Fibroblast of mammary gland (primary cell): Measurements from ENCODE around the gene B4GALNT4.
A peak's percentile ranks its signal among the peaks of the same experiment; 100 is the strongest.

Experiments used
- DNase-seq: peaks from one replicate; pipeline ENCODE4 v3.0.0-alpha.2; 2010; ENCODE audit warnings: low read depth
- H3K4me3 ChIP-seq: 2 replicates; pipeline ENCODE4 v1.5.1; 2011; ENCODE audit warnings: low read depth, mild to moderate bottlenecking, low read length, moderate library complexity; ENCODE audit not compliant: control insufficient read depth
- CTCF ChIP-seq: conservative IDR thresholded peaks from 2 replicates; pipeline ENCODE4 v1.5.1; 2011; ENCODE audit warnings: low read depth, low read length, inconsistent platforms; ENCODE audit not compliant: control insufficient read depth, insufficient read depth

Gene B4GALNT4

DNA sequence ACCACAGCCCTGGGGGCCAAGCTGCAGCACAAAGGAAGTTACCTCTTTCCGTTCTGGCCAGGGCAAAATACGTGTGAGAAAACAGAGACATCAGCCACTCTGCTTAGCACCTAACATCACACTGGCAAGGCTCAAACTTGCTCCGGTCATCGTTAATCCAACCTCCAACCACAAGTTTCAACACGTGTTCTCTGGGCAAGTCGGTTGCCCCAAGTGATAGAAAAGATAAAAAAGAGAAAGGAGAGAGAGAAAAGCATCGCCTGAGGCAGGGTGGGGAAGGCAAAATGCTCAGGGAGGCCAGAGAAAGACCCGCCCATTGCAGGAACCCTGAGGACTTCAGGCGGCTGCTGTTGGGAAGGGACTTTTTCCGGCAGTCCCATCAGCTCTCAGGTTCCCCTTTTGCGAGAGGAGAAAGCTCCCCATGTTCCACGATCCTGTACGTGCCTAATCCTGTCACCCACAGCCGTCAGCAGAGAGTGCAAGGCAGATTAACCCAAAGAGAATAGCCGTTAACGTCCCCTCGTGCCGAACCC lies 18.5 kb upstream of the B4GALNT4 start:
- DNase-seq: no peak
- TF ChIP-seq CTCF: no peak
- no peak overlapping the region for H3K4me3 ChIP-seq

DNA sequence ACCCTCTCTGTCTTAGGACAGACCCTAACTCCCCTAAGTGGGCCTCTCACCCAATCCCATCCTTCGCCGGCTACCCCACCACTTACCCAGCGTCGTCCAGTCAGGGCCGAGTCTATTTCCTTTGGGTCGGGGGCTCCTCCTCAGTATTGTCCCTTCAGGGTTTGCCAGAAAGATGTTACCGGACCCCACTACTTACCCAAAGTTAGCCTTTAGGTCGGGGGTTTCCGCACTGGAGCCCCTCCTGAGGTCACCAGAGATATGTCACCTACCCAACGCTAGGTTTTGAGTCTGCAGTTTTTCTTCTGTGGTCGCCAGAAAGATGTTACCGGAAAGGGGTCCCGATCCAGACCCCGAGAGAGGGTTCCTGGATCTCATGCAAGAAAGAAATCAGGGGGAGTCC lies 17.9 kb upstream of the B4GALNT4 start:
- TF ChIP-seq CTCF: no peak
- H3K4me3 ChIP-seq: no peak overlapping the region
- DNase-seq: no peak

DNA sequence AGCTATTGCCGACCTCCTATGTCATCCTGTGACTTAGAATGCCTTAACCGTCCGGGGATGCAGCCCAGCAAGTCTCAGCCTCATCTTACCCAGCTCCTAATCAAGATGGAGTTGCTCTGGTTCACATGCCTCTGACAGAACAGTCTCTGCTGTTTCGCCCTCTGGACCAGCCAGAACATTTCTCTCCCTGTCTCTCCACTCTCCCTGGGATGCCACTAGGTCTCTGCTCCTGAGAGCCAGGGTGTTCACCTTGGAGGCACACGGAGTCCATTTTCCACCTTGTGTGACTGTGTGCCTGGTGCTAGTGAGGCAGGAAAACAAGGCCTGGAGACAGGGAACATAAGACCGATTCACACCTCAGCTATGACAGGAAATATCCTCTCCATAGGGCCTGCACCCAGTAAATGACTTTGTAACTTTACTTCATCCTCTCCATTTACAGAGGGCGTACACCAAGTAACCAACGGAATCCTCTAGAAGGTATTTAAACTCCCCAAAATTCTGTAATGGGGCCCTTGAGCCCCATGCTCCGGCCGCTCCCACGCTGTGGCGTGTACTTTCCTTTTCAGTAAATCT lies 16.8 kb upstream of the B4GALNT4 start:
- no peak overlapping the region for H3K4me3 ChIP-seq
- no peak for DNase-seq
- TF ChIP-seq CTCF: no peak

DNA sequence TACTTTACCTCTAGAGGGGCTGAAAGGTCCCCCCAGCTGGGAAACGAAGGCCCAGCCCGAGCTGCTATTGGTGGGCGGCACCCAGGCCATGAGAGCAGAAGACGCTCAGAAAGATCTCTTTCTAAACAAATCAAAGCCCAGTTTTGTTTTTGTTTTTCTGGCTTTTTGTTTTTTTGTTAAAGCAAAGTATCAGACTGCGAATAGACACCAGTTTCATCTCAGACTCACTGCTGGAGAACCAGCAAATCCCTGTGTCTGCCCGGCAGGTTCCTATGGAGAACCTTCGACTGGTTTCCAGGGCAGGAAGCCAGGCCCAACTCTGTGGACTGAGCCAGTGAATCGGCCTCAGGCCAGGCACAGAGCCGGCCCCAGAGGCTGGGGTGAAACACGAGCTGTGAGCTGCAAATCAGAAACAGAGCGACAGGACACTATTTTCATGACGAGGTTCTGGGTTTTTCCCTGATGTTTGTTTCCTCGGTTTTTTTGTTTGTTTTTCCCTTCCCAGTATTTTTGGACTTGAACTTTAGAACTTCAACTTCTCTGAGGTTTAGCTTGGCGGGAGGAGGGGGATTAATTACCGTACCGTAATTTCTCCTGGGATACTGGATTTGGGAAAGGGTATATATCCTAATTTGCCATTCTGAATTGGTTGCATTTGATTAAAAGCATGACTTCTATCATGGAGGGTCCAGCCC lies 16.0 kb upstream of the B4GALNT4 start:
- no peak overlapping the region for H3K4me3 ChIP-seq
- DNase-seq: peak; percentile 87
- TF ChIP-seq CTCF: no peak

DNA sequence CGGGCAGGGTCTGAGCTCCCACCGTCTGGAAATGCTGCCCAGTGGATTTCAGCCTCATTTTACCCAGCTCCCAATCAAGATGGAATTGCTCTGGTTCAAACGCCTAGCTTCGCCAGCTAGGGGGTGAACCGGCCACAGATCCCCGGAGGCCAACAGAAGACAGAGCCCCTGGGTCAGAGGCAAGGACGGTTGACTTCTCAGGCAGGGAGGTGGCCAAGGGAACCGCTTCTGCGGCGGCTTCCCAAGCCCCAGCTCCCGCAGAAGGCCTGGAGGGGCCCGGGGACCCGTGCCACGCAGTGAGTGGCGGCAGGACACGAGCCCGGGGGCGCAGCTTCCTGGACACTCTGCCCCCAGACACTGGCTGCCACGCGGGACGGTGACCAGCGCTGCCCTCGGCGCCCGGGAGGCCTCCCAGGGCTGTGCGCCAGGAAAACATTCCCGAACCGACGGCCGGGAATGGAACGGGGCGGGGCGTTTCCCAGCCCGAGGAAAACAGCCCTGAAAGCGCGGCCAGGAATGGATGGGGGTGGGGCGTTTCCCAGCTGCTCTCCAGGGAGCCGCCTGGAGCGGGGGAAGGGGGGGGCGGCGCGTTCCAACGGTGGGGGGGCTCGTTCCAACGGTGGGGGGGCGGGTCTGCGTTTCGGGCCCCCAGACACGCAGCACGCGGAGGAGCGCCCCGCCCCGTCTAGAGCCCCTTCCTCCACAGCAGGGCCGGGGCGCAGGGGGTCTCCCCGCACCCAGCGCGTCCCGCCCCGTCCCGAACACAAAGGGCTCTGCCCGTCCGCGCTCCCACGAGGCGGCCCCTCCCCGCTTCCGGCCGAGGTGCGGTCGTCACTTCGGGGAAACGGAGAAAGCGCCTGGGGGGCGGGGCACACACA lies 13.5 kb upstream of the B4GALNT4 start:
- no peak for TF ChIP-seq CTCF
- H3K4me3 ChIP-seq: peak overlapping the region; percentile 26
- DNase-seq: peak; percentile 92

GRCh38 chr11:356610-357009 lies 12.7 kb upstream of the B4GALNT4 start:
- H3K4me3 ChIP-seq: no peak overlapping the region
- no peak for DNase-seq
- TF ChIP-seq CTCF: no peak
